GM12891 (cell line): ENCODE measurements around the gene POLR2J.
"Not testable (repeated sequence)": the region's sequence is repeated elsewhere in the genome, so short reads cannot be mapped to it uniquely, and the experiment has no call there.

Experiments
- DNase-seq: peaks from one replicate; pipeline ENCODE4 v3.0.0; 2011; ENCODE audit warnings: low spot score; ENCODE audit not compliant: insufficient read length
- FAIRE-seq: peaks from 2 replicates; lab custom pipeline; 2011; peaks lifted over from hg19 to GRCh38; lab: Jason Lieb, UNC
- PAX5 ChIP-seq: IDR thresholded peaks from 2 replicates; pipeline ENCODE4 v1.6.1; 2011; ENCODE audit warnings: low read length, moderate library complexity, mild to moderate bottlenecking; ENCODE audit not compliant: insufficient read depth, severe bottlenecking
- POLR2A ChIP-seq: IDR thresholded peaks from 2 replicates; pipeline ENCODE4 v1.6.1; 2011; ENCODE audit warnings: low read depth, low read length, control low read depth
- POLR2AphosphoS5 ChIP-seq: IDR thresholded peaks from 2 replicates; pipeline ENCODE4 v1.6.1; 2011; ENCODE audit warnings: low read depth, low read length, control low read depth
- POU2F2 ChIP-seq: IDR thresholded peaks from 2 replicates; pipeline ENCODE4 v1.6.1; 2011; ENCODE audit warnings: low read depth, mild to moderate bottlenecking, control low read depth, low read length, moderate library complexity
- SPI1 ChIP-seq: IDR thresholded peaks from 2 replicates; pipeline ENCODE4 v1.6.1; 2011; ENCODE audit warnings: low read depth, low read length, control low read depth
- TAF1 ChIP-seq: IDR thresholded peaks from 2 replicates; pipeline ENCODE4 v1.6.1; 2011; ENCODE audit warnings: low read depth, low read length, control low read depth

The POLR2J gene

GRCh38 chr7:102466097-102466496 is 12.6 kb downstream of the POLR2J start:
- no peak for TF ChIP-seq POLR2A
- TF ChIP-seq TAF1 = no peak

GRCh38 chr7:102464577-102465280 is 14.0 kb downstream of the POLR2J start, which contains the start of the genes ALKBH4 and LRWD1:
TSS of gene ALKBH4 (minus strand) at chr7:102464863. CDS start at chr7:102464836, 27 bp downstream.
TSS of gene LRWD1 (plus strand) at chr7:102464984. CDS start at chr7:102465081, 97 bp downstream.
- FAIRE-seq (peak; percentile 99), DNase-seq (peak; percentile 100)
- TF ChIP-seq POLR2A (peak; percentile 75; the same call in 1 of the 2 replicates), POLR2AphosphoS5 (peak; percentile 65; the same call in 1 of the 2 replicates), PAX5 (peak; percentile 69), SPI1 (peak; percentile 49), POU2F2 (no peak), TAF1 (peak; percentile 70)

More at GRCh38 chr7:102466097-102466496, 12.6 kb downstream of the POLR2J start:
- DNase-seq (no peak), FAIRE-seq (no peak)

- TF ChIP-seq TAF1 (no peak), POU2F2 (no peak), PAX5 (no peak), SPI1 (no peak), POLR2A (no peak), POLR2AphosphoS5 (no peak)
- FAIRE-seq = no peak
- no peak for DNase-seq
These were observed 14.7 kb downstream of the POLR2J start for GRCh38 chr7:102463841-102464576.

DNA sequence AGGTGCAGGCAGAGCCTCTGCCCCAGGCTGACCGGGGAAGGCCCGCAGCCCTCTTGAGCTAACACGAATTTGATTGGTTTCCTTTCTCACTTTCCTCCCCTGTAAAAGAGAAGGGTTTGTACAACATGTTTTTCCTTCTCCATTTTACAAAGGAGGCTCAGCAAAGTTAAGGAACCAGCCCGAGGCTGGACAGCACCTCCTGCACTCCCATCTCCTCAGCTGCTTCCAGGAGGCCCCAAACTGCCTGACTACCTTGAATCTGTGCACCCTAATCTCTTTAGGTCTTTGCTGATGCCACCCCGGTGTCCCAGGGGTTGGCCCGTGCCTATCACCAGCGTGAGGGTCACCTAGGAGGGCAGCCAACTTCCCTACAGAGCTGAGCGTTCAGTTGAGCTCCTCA is 18.3 kb downstream of the POLR2J start:
- TF ChIP-seq PAX5 (no peak), POLR2A (no peak), POLR2AphosphoS5 (no peak), TAF1 (no peak), POU2F2 (no peak), SPI1 (no peak)
- DNase-seq = no peak
- FAIRE-seq = no peak

- no peak for FAIRE-seq
- TF ChIP-seq POU2F2 = no peak
- TF ChIP-seq POLR2AphosphoS5 = no peak
- no peak for TF ChIP-seq TAF1
- TF ChIP-seq POLR2A = no peak
- no peak for TF ChIP-seq PAX5
- TF ChIP-seq SPI1 = no peak
- no peak for DNase-seq
These were observed 19.4 kb downstream of the POLR2J start for GRCh38 chr7:102459221-102459844.

- DNase-seq (no peak), FAIRE-seq (no peak)
- TF ChIP-seq PAX5 (no peak), SPI1 (no peak), TAF1 (no peak)
These were observed 21.3 kb downstream of the POLR2J start for GRCh38 chr7:102457352-102457924.

DNA sequence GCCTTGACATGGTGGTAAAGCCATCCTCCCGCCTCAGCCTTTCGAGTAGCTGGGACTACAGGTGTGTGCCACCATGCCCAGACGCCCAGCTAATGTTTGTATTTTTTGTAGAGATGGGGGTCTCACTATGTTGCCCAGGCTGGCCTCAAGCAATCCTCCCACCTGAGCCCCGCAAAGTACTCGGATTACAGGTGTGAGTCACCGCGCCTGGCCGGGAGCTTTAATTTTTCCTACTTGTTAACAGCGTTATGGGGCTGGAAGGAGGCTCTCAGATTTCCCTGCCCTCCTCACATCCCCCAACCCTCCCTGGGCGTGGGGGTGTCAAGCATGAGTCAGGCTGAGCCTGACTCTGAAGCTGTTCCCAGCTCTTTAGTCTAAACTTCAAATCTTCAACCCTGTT is 22.4 kb downstream of the POLR2J start:
- no peak for TF ChIP-seq POU2F2
- no peak for TF ChIP-seq TAF1
- no peak for TF ChIP-seq PAX5
- DNase-seq (no peak), FAIRE-seq (no peak)

- no peak for DNase-seq
- no peak for TF ChIP-seq POLR2AphosphoS5
- TF ChIP-seq SPI1 = no peak
- no peak for TF ChIP-seq POU2F2
- TF ChIP-seq POLR2A = no peak
- no peak for TF ChIP-seq PAX5
- TF ChIP-seq TAF1 = no peak
- no peak for FAIRE-seq
These were observed 23.1 kb downstream of the POLR2J start for GRCh38 chr7:102455596-102455995.

- FAIRE-seq, DNase-seq: not testable (repeated sequence)
These were observed 23.8 kb downstream of the POLR2J start for GRCh38 chr7:102454932-102455331.

GRCh38 chr7:102454468-102454867 is 24.3 kb downstream of the POLR2J start:
- no peak for DNase-seq
- no peak for FAIRE-seq
- TF ChIP-seq TAF1 = no peak
- TF ChIP-seq PAX5 = no peak
- no peak for TF ChIP-seq POU2F2
- TF ChIP-seq POLR2AphosphoS5 = no peak
- TF ChIP-seq POLR2A = no peak
- no peak for TF ChIP-seq SPI1
